MCF 10A (cell line): Measurements from ENCODE around the gene ARHGAP23. TPM values are rescaled to one million over a fixed set of nuclear protein-coding genes. Genes with fewer than 3 reads are reported as not detected.

ENCODE experiments used
- BruUV-seq: library from RNA; stranded (reverse); fragments of 400-500 nt; replicated peaks from 2 replicates; lab custom pipeline; 2021; lab: Mats Ljungman, UMichigan
- CTCF ChIA-PET: fragments of 300-600 bp; sonication (Branson Sonifier 250); formaldehyde crosslinking; extraction: SDS; loops from one replicate; lab custom pipeline; 2021; ENCODE audit warnings: antibody characterized with exemption, inconsistent platforms; lab: Yijun Ruan, JAX
- POLR2A ChIA-PET: fragments of 300-600, 350-650 bp; sonication (Branson Sonifier 250); formaldehyde crosslinking; extraction: SDS; loops from one replicate; lab custom pipeline; 2020; ENCODE audit warnings: antibody characterized with exemption, inconsistent platforms; lab: Yijun Ruan, JAX
- DNase-seq: peaks from one replicate; pipeline ENCODE4 v3.0.0-alpha.2; 2018; ENCODE audit not compliant: unreplicated experiment
- H3K27ac Mint-ChIP-seq: one replicate; pipeline ENCODE4 v1.8.0; 2022; ENCODE audit warnings: mild to moderate bottlenecking, low read depth, mixed read lengths; ENCODE audit not compliant: unreplicated experiment
- H3K27me3 Mint-ChIP-seq: one replicate; pipeline ENCODE4 v1.8.0; 2022; ENCODE audit warnings: mixed read lengths; ENCODE audit not compliant: insufficient read depth, unreplicated experiment
- H3K36me3 Mint-ChIP-seq: one replicate; pipeline ENCODE4 v1.8.0; 2022; ENCODE audit warnings: mild to moderate bottlenecking, moderate library complexity, mixed read lengths; ENCODE audit not compliant: insufficient read depth, unreplicated experiment
- H3K4me1 Mint-ChIP-seq: one replicate; pipeline ENCODE4 v1.8.0; 2022; ENCODE audit warnings: mixed read lengths; ENCODE audit not compliant: insufficient read depth, unreplicated experiment
- H3K4me3 Mint-ChIP-seq: one replicate; pipeline ENCODE4 v1.8.0; 2022; ENCODE audit warnings: mild to moderate bottlenecking, moderate library complexity, mixed read lengths; ENCODE audit not compliant: unreplicated experiment
- H3K9me3 Mint-ChIP-seq: one replicate; pipeline ENCODE4 v1.8.0; 2022; ENCODE audit warnings: mixed read lengths; ENCODE audit not compliant: unreplicated experiment
- CTCF ChIP-seq: fragments of 200-600 bp; IDR thresholded peaks from one replicate; pipeline ENCODE4 v1.8.0; 2022; ENCODE audit warnings: antibody characterized with exemption, mild to moderate bottlenecking; ENCODE audit not compliant: unreplicated experiment
- intact Hi-C: fragments of 100-400 bp; cut with micrococcal nuclease; formaldehyde crosslinking; loops from 2 replicates; pipeline ENCODE4 v1.14.1; 2022
- total RNA-seq: library from RNA; stranded (reverse); gene quantifications from 2 replicates; pipeline ENCODE4 v1.2.3, GENCODE V29; 2022

Gene ARHGAP23
- total RNA-seq, 1 experiment from 2014 or later, result 23.2 TPM

DNA sequence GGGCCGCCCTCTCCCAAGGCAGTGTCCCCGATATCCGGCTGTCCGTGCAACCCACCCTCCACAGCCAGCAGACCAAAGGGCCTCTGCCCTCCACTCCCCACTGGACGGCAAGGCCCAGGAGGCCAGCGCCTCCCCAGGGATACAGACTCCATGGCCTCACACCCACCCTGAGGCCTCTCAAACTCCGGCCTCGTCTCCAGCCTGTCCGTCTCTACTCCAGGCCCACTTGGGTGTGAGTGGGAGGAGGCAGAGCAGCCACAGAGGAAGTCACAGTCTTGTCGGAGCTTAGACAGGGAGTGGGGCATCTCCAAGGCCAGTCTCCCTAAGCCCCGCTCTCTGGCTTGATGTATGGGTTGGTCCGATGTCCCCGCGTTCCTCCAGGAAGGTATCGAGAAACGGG is 104.2 kb downstream of the ARHGAP23 start:
- Mint-ChIP-seq H3K27me3 (peaks cover 68% of the 10 kb centered on the region), H3K4me1 (no peaks in the 10 kb centered on the region), H3K36me3 (peaks cover 5% of the 10 kb centered on the region), H3K27ac (no peak overlapping the region), H3K4me3 (no peak overlapping the region), H3K9me3 (no peaks in the 10 kb centered on the region)
- POLR2A ChIA-PET, result no interaction called here
- CTCF ChIA-PET, result interaction anchor here (0.7 to 1.1 kb wide), 2 partner anchors 9 to 113 kb away, joined by 4 read pairs; no protein-coding TSS in a partner anchor
- intact Hi-C loops, result no loop called here
- no TSS peak for BruUV-seq
- TF ChIP-seq CTCF, result no peak
- no peak for DNase-seq

- H3K27ac Mint-ChIP-seq, result no peak overlapping the region
- intact Hi-C loops, result no loop called here
- CTCF ChIA-PET, result interaction anchor here (1.1 kb wide), 1 partner anchor 8 kb away, joined by 4 read pairs; no protein-coding TSS in a partner anchor
Observed at GRCh38 chr17:38533241-38533640, 105.0 kb downstream of the ARHGAP23 start.

GRCh38 chr17:38533866-38534497 is 105.7 kb downstream of the ARHGAP23 start:
- H3K4me1 Mint-ChIP-seq, result no peaks in the 10 kb centered on the region
- no peak for TF ChIP-seq CTCF
- no peaks in the 10 kb centered on the region for H3K9me3 Mint-ChIP-seq
- H3K36me3 Mint-ChIP-seq, result peaks cover 5% of the 10 kb centered on the region
- ChIA-PET CTCF (interaction anchor here (0.6 to 1.1 kb wide), 2 partner anchors 25 to 112 kb away, joined by 3 to 4 read pairs; no protein-coding TSS in a partner anchor), POLR2A (no interaction called here)
- H3K27ac Mint-ChIP-seq, result no peak overlapping the region
- no TSS peak for BruUV-seq
- peaks cover 53% of the 10 kb centered on the region for H3K27me3 Mint-ChIP-seq
- intact Hi-C loops, result no loop called here
- H3K4me3 Mint-ChIP-seq, result no peak overlapping the region
- DNase-seq, result no peak

More at GRCh38 chr17:38533241-38533640, 105.0 kb downstream of the ARHGAP23 start:
- DNase-seq, result no peak
- Mint-ChIP-seq H3K27me3 (peaks cover 60% of the 10 kb centered on the region), H3K36me3 (peaks cover 5% of the 10 kb centered on the region), H3K4me3 (no peak overlapping the region), H3K9me3 (no peaks in the 10 kb centered on the region), H3K4me1 (no peaks in the 10 kb centered on the region)
- BruUV-seq, result no TSS peak
- POLR2A ChIA-PET, result no interaction called here
- no peak for TF ChIP-seq CTCF

DNA sequence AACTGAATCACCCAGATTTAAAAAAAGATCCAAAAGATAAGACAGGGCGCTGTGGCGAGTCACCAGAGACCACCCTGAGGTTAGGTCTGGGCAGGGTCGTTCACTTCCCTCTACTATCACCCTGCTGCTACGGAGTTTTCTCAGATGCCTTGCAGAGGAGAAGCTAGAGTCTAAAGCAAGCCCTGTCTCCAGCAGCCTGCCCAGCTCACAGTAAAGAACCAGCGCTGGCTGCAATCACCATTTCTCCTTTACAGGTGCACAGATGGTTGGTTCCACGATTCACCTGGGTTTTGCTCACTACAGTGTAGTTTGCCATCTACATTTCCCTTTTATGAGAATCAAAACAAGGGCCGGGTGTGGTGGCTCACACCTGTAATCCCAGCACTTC is 106.2 kb downstream of the ARHGAP23 start:
- intact Hi-C loops, result no loop called here
- POLR2A ChIA-PET, result no interaction called here
- no peak for DNase-seq
- Mint-ChIP-seq H3K27ac (no peak overlapping the region), H3K4me1 (no peaks in the 10 kb centered on the region), H3K36me3 (peaks cover 5% of the 10 kb centered on the region), H3K9me3 (no peaks in the 10 kb centered on the region), H3K4me3 (no peak overlapping the region), H3K27me3 (peaks cover 51% of the 10 kb centered on the region)
- no peak for TF ChIP-seq CTCF
- CTCF ChIA-PET, result interaction anchor here (0.6 to 1.1 kb wide), 2 partner anchors 24 to 111 kb away, joined by 3 to 4 read pairs; no protein-coding TSS in a partner anchor
- no TSS peak for BruUV-seq
